ENCODE data around the gene SEL1L.

SEL1L gene

DNA sequence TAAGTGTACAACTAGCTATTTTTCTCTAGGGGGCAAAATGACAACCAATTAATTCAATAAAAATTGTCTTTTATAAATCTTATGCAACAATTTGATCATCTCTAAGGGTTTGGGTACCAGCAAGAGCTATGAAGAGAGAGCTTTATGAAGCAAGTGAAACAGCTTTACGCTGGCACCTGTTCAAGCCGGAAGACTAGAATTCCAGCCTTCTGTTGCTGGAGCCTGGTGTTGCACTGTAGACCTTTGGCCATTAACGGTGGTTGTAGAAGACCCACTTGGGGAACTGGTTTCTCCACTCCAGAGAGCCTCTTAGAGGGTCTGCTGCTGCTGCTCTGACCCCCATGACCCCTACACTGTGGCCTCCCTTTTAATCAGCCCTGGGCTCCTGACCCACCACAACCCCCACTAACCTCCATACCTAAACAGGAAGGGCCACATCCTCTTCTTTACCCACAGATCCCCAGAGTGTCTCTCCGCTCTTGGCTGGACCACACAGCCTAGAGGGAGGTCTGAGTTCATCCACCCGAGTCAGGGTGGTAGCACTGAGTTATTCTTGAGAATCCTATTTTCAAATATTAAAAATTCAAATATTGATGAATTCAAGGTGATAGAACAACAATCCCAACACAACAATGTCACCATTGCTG lies 79.0 kb downstream of the SEL1L start:
- no peak for TF ChIP-seq CTCF (IDR thresholded peaks at IDR 0.05; ENCODE audit: control insufficient read depth, extremely low read depth, insufficient read depth)
- no peak overlapping the region for H3K4me3 ChIP-seq (ENCODE audit: low read depth, low read length)
- DNase-seq (ENCODE audit: low read depth), result no peak

DNA sequence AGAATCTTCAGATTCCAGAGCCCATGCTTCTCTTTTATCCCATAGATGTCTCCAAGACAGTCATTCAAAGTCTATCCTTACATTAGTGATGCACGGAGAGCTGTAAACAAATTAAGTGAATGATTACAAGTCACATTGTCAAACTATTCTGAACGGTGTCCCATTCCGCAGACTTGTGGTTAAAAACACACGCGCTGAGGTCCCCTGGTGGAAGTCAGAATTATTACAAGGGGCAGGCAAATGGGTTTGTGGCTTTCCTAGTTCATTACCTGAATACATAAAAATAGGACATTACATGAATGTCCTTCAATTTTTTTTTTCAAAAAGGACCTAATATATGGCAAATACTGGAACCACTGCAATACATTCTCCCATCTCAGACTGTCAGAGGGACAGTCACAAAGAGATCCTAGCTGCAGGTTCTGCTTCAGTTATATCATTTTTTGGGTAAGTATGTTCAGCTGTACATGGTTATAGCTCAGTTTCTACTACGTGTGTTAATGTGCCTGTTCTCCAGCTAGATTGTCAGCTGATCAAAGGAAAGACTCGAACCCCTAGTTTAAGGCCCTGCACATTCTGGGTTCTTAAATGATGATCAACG lies 80.4 kb downstream of the SEL1L start:
- DNase-seq (ENCODE audit: low read depth), result no peak
- H3K4me3 ChIP-seq (ENCODE audit: low read depth, low read length), result no peak overlapping the region
- TF ChIP-seq CTCF (IDR thresholded peaks at IDR 0.05; ENCODE audit: control insufficient read depth, extremely low read depth, insufficient read depth), result peak; percentile 85

GRCh38 chr14:81452341-81453133 lies 81.1 kb downstream of the SEL1L start:
- no peak for DNase-seq (ENCODE audit: low read depth)
- H3K4me3 ChIP-seq (ENCODE audit: low read depth, low read length), result no peak overlapping the region
- TF ChIP-seq CTCF (IDR thresholded peaks at IDR 0.05; ENCODE audit: control insufficient read depth, extremely low read depth, insufficient read depth), result no peak

DNA sequence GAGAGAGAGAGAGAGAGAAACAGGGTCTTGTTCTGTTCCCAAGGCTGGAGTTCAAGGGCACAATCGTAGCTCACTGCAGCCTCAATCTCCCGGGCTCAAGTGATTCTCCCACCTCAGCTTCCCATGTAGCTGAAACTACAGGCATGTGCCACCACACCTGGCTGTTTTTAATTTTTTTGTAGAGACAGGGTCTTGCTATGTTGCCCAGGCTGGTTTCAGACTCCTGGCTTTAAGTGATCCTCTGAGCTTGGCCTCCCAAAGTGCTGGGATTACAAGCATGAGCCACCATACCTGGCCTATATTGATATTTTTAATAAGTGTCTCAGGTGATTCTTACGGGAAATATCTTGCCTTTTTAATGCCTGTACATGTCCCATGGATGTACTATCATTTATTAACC lies 82.7 kb downstream of the SEL1L start:
- no peak overlapping the region for H3K4me3 ChIP-seq (ENCODE audit: low read depth, low read length)
- no peak for TF ChIP-seq CTCF (IDR thresholded peaks at IDR 0.05; ENCODE audit: control insufficient read depth, extremely low read depth, insufficient read depth)
- no peak for DNase-seq (ENCODE audit: low read depth)

- TF ChIP-seq CTCF (IDR thresholded peaks at IDR 0.05; ENCODE audit: control insufficient read depth, extremely low read depth, insufficient read depth), result no peak
- no peak overlapping the region for H3K4me3 ChIP-seq (ENCODE audit: low read depth, low read length)
- DNase-seq (ENCODE audit: low read depth), result no peak
These were observed 83.5 kb downstream of the SEL1L start for GRCh38 chr14:81450100-81450531.

GRCh38 chr14:81449576-81449975 lies 84.1 kb downstream of the SEL1L start:
- no peak for TF ChIP-seq CTCF (IDR thresholded peaks at IDR 0.05; ENCODE audit: control insufficient read depth, extremely low read depth, insufficient read depth)
- no peak overlapping the region for H3K4me3 ChIP-seq (ENCODE audit: low read depth, low read length)
- no peak for DNase-seq (ENCODE audit: low read depth)

Data from LNCaP clone FGC (cell line).